Activated CD4-positive, alpha-beta T cell treated with anti-CD3 and anti-CD28 coated beads, Interleukin-2, amount 50 U/mL, for 4 hours (primary cell): ENCODE results near the gene ARL8B.
A peak's percentile ranks its signal among the peaks of the same experiment; 100 is the strongest.
"Not testable (repeated sequence)": the region's sequence is repeated elsewhere in the genome, so short reads cannot be mapped to it uniquely, and the experiment has no call there.

Experiments used
- DNase-seq, 2 experiments: peaks; one replicate each; pipeline ENCODE4 v3.0.0-alpha.2; 2020

The ARL8B gene

GRCh38 chr3:5122030-5122740, at the start of gene ARL8B:
Gene ARL8B (plus strand): TSS chr3:5122292. CDS start chr3:5122466, 174 bp downstream.
- peak; percentile 87 to 88 for DNase-seq

DNA sequence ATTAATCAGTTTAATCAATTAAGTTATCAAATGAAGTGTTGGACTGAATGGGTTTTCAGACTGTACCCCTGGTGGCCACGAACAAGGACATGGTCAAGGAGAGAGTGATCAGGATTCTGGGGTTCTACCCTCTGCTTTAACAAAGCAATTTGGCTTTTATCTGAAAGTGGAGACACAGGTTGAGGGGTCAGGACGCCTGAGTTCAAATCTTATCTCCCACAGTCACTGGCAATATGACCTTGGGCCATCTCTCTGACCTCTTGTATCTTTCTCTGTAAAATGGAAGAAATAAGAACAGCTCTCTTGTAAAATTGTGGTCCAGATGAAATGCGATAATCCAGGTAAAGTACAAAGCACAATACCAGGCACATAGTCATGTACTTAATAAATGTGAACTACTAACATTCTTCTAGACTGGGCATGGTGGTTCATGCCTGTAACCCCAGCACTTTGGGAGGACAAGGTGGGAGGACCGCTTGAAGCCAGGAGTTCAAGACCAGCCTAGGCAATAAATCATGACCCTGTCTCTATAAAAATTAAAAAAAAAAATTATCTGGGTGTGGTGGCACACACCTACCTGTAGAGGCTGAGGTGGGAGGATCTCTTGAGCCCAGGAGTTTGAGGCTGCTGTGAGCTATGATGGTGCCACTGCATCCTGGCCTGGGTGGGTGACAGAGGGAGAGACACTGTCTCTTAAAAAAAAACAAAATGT, 48.6 kb upstream of the ARL8B start:
- no peak for DNase-seq

- DNase-seq = no peak
Observed at GRCh38 chr3:5078151-5078550, 43.9 kb upstream of the ARL8B start.

GRCh38 chr3:5079761-5080160, 42.3 kb upstream of the ARL8B start:
- no peak for DNase-seq

DNA sequence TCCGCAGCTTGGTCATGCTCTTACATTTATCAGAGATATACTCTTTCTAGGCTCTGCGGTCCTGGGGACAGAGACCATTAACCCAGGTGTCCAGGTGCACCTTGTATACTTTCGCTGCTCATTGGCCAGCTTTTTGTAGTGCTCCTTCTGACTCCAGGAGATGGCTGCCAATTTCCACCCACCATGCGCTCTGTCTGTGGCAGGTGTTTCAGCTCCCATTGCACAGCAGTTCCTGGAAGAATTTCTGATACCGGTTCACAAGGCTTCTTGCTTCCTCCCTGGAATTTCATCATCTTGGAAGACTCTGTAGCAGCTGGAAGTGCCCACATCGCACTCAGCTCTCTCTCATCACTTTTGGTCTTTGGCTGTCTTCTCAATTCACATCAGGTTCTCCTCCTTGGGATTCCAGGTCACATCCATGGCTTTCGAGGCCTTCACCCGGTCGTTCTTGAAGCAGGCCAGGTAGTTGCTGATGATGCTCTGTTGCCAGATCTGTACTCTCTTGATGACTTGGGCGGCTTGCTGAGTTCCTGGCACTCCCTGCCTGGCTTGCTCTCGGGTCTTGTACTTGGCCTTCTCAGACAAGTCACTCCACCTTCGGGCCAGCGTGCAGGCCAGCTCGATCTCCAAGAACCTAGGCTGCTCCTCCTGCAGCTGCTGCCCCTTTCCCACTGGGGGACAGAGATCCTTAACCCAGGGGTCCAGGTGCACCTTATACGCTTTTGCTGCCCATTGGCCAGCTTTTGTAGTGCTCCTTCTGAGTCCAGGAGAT, 41.1 kb upstream of the ARL8B start:
- no peak for DNase-seq

- not testable (repeated sequence) for DNase-seq
Observed at GRCh38 chr3:5081973-5082788, 39.9 kb upstream of the ARL8B start.

DNA sequence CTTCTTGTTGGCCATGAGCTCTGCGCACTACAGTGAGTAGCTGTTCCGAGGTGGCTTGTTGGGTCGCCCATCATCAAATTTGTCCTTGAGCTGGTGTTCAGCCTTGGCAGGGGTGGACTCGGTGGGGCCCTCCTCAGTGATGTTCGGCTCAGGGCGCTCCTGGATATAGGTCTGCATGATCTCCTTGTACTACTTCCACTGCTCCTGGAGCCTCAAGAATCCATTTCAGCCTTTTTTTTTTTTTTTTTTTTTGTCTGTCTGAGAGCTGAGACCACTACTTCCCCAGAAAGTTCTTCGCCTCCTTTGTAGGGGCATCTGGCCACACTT, 39.3 kb upstream of the ARL8B start:
- DNase-seq = no peak

- no peak for DNase-seq
Observed at GRCh38 chr3:5084224-5084623, 37.9 kb upstream of the ARL8B start.

GRCh38 chr3:5086708-5087107, 35.4 kb upstream of the ARL8B start:
- DNase-seq = no peak

DNA sequence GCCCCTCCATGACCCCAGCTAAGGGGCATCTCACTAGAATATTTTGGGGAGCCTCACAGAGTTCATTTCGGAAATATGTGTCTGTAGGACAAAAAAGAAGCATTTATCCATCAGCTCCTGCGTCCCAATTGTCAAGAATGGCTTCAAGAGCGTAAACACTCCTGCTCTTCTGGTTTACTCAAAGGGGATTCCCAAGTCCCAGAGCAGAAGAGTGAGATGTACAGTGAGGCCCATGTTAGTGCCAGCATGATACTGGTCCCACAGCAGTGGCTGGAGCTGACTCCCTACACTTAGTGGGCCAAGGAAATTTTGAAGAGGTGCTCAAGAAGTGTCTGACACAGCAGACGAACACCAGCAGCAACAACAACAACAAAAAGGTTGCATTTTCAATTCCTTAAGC, 34.9 kb upstream of the ARL8B start:
- no peak for DNase-seq

DNA sequence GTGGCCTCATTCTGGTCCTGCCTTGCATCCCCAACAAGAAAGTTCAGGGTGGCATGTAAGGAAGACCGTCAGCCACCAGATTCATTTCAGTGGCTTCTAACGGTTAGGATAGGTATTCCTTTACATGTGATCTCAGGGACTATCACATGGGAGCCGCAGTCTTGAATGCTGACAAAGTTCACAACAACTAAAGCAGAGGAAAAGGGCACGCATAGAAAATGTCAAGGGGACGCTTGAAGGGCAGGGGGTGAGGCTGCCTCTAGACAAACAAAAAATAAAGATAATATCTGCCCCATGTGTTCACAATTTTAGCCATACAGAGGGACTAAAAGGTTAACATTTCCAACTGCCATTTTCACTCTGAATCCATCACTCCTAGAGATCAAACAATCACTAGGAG, 31.9 kb upstream of the ARL8B start:
- DNase-seq = no peak

GRCh38 chr3:5092018-5092417, 30.1 kb upstream of the ARL8B start:
- no peak for DNase-seq

GRCh38 chr3:5093731-5094130, 28.4 kb upstream of the ARL8B start:
- no peak for DNase-seq

GRCh38 chr3:5095886-5096285, 26.2 kb upstream of the ARL8B start:
- no peak for DNase-seq

DNA sequence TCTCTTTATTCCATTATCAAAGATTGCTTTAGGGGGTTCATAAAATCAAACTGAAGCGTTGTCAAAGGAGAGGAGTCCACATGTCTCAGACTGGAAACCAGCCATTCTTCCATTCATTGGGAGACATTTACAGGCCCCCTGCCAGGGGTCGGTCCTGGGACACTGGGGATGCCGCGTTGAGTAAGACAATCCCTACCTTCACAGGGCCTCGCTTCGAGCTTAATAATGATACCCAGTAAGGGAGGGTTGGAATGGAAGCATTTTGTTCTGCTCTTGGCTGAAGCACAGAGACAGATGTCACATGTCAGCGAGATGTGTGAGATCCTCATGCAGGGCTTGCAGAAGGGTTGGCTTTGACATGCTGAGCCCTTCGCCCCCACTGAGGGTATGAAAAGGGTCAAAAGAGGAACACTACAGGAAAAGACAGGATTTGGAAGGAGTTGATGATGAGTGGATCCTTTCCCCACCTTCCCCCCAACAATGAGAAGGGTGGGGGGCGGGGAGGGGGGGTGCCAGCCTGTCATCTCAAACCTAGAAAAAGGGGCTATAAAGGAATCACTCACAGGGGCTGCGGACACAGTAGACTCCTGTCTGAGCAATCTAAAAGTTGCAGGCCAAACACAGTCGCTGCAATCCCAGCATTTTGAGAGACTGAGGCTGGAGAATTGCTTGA, 25.6 kb upstream of the ARL8B start:
- DNase-seq = no peak

GRCh38 chr3:5098346-5098745, 23.7 kb upstream of the ARL8B start:
- no peak for DNase-seq

- DNase-seq = no peak
Observed at GRCh38 chr3:5102532-5102931, 19.6 kb upstream of the ARL8B start.

DNA sequence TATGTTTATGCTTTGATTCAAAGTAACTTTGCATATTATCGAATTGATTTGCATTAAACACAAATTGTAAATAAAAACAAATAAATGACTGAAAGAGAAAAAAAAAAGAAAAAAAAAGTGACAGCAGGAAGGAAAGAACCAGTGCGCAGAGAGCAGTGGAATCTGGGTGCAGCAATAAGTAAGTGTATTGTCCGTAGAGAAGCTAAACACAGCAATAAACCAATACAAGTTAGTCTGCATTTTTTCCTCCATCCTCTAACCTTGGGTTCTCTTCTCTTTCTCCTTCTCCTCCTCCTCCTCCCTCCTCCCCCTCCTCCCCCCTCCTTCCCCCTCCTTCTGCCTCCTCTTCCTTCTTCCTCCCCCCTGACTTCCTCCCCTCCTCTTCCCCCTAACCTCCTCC, 18.3 kb upstream of the ARL8B start:
- DNase-seq = no peak

- DNase-seq = no peak
Observed at GRCh38 chr3:5105050-5105449, 17.0 kb upstream of the ARL8B start.

- not testable (repeated sequence) for DNase-seq
Observed at GRCh38 chr3:5106371-5106770, 15.7 kb upstream of the ARL8B start.

DNA sequence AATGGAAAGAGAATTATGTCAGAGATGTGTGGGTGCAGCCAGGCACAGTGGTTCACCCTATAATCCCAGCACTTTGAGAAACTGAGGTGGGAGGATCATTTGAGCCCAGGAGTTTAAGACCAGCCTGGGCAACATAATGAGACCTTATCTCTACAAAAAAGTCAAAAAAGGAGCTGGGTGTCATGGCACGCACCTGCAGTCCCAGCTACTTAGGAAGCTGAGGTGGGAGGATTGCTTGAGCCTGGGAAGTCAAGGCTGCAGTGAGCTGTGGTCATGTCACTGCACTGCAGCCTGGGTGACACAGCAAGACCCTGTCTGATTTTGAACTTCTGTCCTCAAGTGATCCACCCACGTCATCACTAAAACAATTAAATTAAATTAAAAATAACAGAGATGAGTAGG, 15.2 kb upstream of the ARL8B start:
- not testable (repeated sequence) for DNase-seq

DNA sequence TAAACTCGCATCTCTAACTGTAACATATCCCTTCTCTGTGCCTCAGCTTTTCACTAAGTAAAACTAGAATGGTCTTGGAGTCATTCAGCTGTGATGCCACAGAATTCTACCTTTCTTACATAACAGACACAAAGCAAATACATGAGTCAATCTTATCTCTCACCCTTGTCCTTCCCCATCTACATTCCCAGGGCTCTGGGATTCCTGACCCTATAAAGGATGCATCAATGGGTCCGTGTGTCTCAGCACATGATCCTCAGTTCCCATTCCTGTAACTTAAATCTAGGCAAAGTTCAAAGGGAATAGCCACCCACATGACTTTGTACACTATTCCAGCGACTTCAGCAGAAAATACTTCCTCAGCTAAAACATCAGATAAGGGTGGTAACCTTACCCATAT, 11.8 kb upstream of the ARL8B start:
- no peak for DNase-seq

DNA sequence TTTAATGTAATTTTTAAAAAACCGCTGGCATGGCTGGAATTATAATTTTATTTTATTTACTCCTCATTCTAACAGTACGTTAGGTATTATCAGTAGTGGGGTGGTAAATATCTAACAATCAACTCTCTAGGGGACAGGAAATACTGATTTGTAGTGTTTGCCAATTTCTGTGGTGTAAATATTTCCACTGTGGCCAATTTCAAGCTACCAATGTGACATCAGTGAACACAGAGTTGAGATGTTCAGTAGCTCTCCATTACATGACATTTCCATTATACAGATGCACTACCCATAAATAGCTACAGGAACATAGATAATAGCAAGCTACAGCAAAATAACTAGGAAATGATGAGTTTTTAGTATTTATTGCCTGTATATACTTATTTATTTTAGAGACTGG, 10.0 kb upstream of the ARL8B start:
- no peak for DNase-seq
